ENCODE results near the gene INPP4A.

DNA sequence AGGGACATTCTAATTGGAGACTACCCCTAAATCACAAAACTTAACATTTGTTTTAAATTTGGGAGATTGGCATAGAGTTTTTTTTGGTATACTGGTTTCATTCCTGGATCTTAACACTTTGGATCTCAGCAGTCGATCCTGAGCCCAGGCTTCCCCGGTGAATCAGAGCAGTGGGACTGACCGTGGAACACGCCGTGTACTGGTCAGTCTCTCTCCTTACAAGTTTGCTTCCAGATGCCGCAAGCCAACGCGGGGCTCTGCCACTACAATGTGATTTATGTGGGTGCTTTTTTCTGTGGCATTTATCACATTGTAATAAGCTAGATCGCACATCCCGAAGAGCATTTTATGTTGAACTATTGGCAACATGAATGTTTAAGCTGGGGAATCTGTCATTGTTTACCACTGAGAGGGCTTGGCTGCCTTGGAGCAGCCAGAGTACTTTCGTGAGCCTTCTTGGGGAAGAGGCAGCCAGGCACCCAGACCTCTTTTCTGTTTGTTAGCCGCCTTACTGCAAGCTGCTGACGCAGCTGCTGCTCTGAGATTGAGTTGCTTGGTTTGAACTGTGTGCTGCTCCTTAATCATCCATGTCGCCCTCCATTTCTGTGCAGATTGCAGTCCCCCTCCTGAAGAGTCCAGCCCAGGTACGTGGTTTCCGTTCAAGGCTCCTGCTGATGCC is 114.3 kb downstream of the INPP4A start:
- TF ChIP-seq, protein P1, sequence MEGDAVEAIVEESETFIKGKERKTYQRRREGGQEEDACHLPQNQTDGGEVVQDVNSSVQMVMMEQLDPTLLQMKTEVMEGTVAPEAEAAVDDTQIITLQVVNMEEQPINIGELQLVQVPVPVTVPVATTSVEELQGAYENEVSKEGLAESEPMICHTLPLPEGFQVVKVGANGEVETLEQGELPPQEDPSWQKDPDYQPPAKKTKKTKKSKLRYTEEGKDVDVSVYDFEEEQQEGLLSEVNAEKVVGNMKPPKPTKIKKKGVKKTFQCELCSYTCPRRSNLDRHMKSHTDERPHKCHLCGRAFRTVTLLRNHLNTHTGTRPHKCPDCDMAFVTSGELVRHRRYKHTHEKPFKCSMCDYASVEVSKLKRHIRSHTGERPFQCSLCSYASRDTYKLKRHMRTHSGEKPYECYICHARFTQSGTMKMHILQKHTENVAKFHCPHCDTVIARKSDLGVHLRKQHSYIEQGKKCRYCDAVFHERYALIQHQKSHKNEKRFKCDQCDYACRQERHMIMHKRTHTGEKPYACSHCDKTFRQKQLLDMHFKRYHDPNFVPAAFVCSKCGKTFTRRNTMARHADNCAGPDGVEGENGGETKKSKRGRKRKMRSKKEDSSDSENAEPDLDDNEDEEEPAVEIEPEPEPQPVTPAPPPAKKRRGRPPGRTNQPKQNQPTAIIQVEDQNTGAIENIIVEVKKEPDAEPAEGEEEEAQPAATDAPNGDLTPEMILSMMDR (IDR thresholded peaks at IDR 0.05 in 2 of 3, conservative IDR thresholded peaks at IDR 0.05 in 1 of 3; ENCODE audit: control insufficient read depth in 2 of 3, extremely low read depth in 1 of 3, insufficient read depth in 1 of 3, low read depth in 3 of 3, low read length in 3 of 3) = no peak
- TF ChIP-seq RFX5 (IDR thresholded peaks at IDR 0.05; ENCODE audit: low read depth, low read length) (no peak), YY1 (IDR thresholded peaks at IDR 0.05; ENCODE audit: low read depth, low read length) (no peak), CEBPB (IDR thresholded peaks at IDR 0.05; ENCODE audit: borderline replicate concordance in 1 of 2, low read depth in 2 of 2, low read length in 2 of 2) (no peak), TAF1 (IDR thresholded peaks at IDR 0.05; ENCODE audit: borderline replicate concordance, low read depth, low read length) (no peak), ZSCAN29 (IDR thresholded peaks at IDR 0.05) (no peak)

Data from GM12878 (cell line).